PC-9 (cell line): ENCODE measurements around the gene RADIL.

Experiments used
- CTCF ChIP-seq: fragments of 200-600 bp; sonication (generic); conservative IDR thresholded peaks from 2 replicates; pipeline ENCODE4 v1.6.1; 2017; ENCODE audit warnings: mixed run types, antibody characterized with exemption, mild to moderate bottlenecking, moderate library complexity
- EZH2 ChIP-seq: fragments of 200-600 bp; sonication (generic); IDR thresholded peaks from 2 replicates; pipeline ENCODE4 v1.8.0; 2017; ENCODE audit warnings: antibody characterized with exemption, low read depth

GRCh38 chr7:4805984-4806300 lies 77.6 kb downstream of the RADIL start:
- TF ChIP-seq EZH2 (no peak), CTCF (no peak)
